Brain microvascular endothelial cell (primary cell): ENCODE results near the gene DAGLB.
"Not testable (repeated sequence)": the region's sequence is repeated elsewhere in the genome, so short reads cannot be mapped to it uniquely, and the experiment has no call there.

Experiments
- DNase-seq: peaks from one replicate; pipeline ENCODE4 v3.0.0-alpha.2; 2020
- H3K27ac ChIP-seq: fragments of 250-450 bp; sonication (Bioruptor Pico); 2 replicates; pipeline ENCODE4 v1.5.1; 2020; ENCODE audit warnings: mild to moderate bottlenecking, moderate library complexity
- H3K27me3 ChIP-seq: fragments of 250-450 bp; sonication (Bioruptor Pico); replicated peaks from 2 replicates; pipeline ENCODE4 v1.5.1; 2020; ENCODE audit warnings: mild to moderate bottlenecking
- H3K36me3 ChIP-seq: fragments of 250-450 bp; sonication (Bioruptor Pico); replicated peaks from 2 replicates; pipeline ENCODE4 v1.5.1; 2020; ENCODE audit warnings: mild to moderate bottlenecking
- H3K4me3 ChIP-seq: 2 replicates; pipeline ENCODE4 v1.5.1; 2011; ENCODE audit warnings: low read depth, mild to moderate bottlenecking, control low read depth, low read length, moderate library complexity
- CTCF ChIP-seq: IDR thresholded peaks from 2 replicates; pipeline ENCODE4 v1.5.1; 2011; ENCODE audit warnings: low read depth, mild to moderate bottlenecking, moderate library complexity, low read length, control low read depth, inconsistent platforms; ENCODE audit errors: missing control alignments
- in situ Hi-C: cut with HindIII; loops from 2 replicates; pipeline ENCODE4 v1.10.0; 2017; ENCODE audit warnings: low sequenced_read_pairs, low pct_ligation_motif_present

The DAGLB gene

GRCh38 chr7:6475433-6476186 is 27.9 kb upstream of the DAGLB start:
- H3K27me3 ChIP-seq: no peaks in the 10 kb centered on the region
- TF ChIP-seq CTCF: no peak
- DNase-seq: no peak
- in situ Hi-C loops: no loop called here
- no peak overlapping the region for H3K27ac ChIP-seq
- H3K36me3 ChIP-seq: peaks cover 52% of the 10 kb centered on the region
- H3K4me3 ChIP-seq: no peak overlapping the region

GRCh38 chr7:6465862-6466261 is 18.1 kb upstream of the DAGLB start:
- in situ Hi-C loops: no loop called here

GRCh38 chr7:6463609-6464008 is 15.9 kb upstream of the DAGLB start:
- H3K27me3 ChIP-seq, H3K4me3 ChIP-seq, in situ Hi-C loops, H3K27ac ChIP-seq, DNase-seq: not testable (repeated sequence)
- H3K36me3 ChIP-seq: peaks cover 73% of the 10 kb centered on the region

More at GRCh38 chr7:6465862-6466261, 18.1 kb upstream of the DAGLB start:
- no peak for DNase-seq
- H3K4me3 ChIP-seq: no peak overlapping the region
- no peak for TF ChIP-seq CTCF
- H3K27ac ChIP-seq: no peak overlapping the region
- peaks cover 83% of the 10 kb centered on the region for H3K36me3 ChIP-seq
- H3K27me3 ChIP-seq: no peaks in the 10 kb centered on the region

GRCh38 chr7:6461946-6462550 is 14.3 kb upstream of the DAGLB start:
- H3K36me3 ChIP-seq: peaks cover 58% of the 10 kb centered on the region
- in situ Hi-C loops: no loop called here
- no peak for DNase-seq
- no peak overlapping the region for H3K4me3 ChIP-seq
- no peak for TF ChIP-seq CTCF
- no peaks in the 10 kb centered on the region for H3K27me3 ChIP-seq
- H3K27ac ChIP-seq: no peak overlapping the region

- Histone ChIP-seq H3K27ac (no peak overlapping the region), H3K36me3 (peaks cover 49% of the 10 kb centered on the region)
- in situ Hi-C loops: no loop called here
These were observed 13.3 kb upstream of the DAGLB start for GRCh38 chr7:6460990-6461584.

More at GRCh38 chr7:6460990-6461584, 13.3 kb upstream of the DAGLB start:
- Histone ChIP-seq H3K4me3 (no peak overlapping the region), H3K27me3 (no peaks in the 10 kb centered on the region)
- no peak for DNase-seq
- TF ChIP-seq CTCF: no peak
